ENCODE data around the gene CD99. TPM values are rescaled to one million over a fixed set of nuclear protein-coding genes. Genes with fewer than 3 reads are reported as not detected.

Gene CD99
- total and polyA plus RNA-seq, 2 donors (not counting 3 experiments of a cell fraction or from before 2014, with no cell fraction given): 364 to 654 TPM

- no TSS peak for BruUV-seq (replicated peaks)
- peaks cover 2% of the 10 kb centered on the region in 2 experiments for H3K27me3 ChIP-seq (ENCODE audit: control insufficient read depth in 2 of 2, insufficient read depth in 2 of 2, low read length in 2 of 2)
- H3K9me3 ChIP-seq (replicated peaks; ENCODE audit: control insufficient read depth, insufficient read depth, low read length): no peaks in the 10 kb centered on the region
- H3K27ac ChIP-seq (ENCODE audit: insufficient read depth, low read depth, low read length): no peak overlapping the region
- no peaks in the 10 kb centered on the region for H3K4me1 ChIP-seq (ENCODE audit: control insufficient read depth, extremely low read depth, insufficient read depth, low read length)
- H3K4me2 ChIP-seq (ENCODE audit: insufficient read depth, low read length): no peak overlapping the region
- ChIA-PET POLR2A (no interaction called here), CTCF (no interaction called here)
- TF ChIP-seq FOS (IDR thresholded peaks at IDR 0.05; ENCODE audit: borderline replicate concordance, insufficient read depth, low read length): no peak
- intact Hi-C loops (cut with micrococcal nuclease): no loop called here
- FAIRE-seq (no peak), DNase-seq (ENCODE audit: low read depth, low spot score) (no peak)
- dilution Hi-C loops (cut with MboI; ENCODE audit: extremely low pct_ligation_motif_present, low sequenced_read_pairs): no loop called here
- no peak overlapping the region for H2AFZ ChIP-seq (ENCODE audit: low read depth, low read length)
- no peak overlapping the region for H3K9ac ChIP-seq (replicated peaks; ENCODE audit: extremely low read depth, insufficient read depth, low read length)
- no peaks in the 10 kb centered on the region for H3K36me3 ChIP-seq (ENCODE audit: control insufficient read depth in 2 of 2, extremely low read depth in 1 of 2, insufficient read depth in 2 of 2, low read length in 2 of 2)
- no peaks in the 10 kb centered on the region for H3K9me1 ChIP-seq (replicated peaks; ENCODE audit: control insufficient read depth, extremely low read depth, insufficient read depth, low read length)
- no peaks in the 10 kb centered on the region for H4K20me1 ChIP-seq (replicated peaks; ENCODE audit: control insufficient read depth, extremely low read depth, insufficient read depth, low read length)
- no peaks in the 10 kb centered on the region for H3K79me2 ChIP-seq (ENCODE audit: control insufficient read depth, insufficient read depth, low read length)
- no peak overlapping the region for H3K4me3 ChIP-seq (replicated peaks in 1 of 3; ENCODE audit: insufficient read depth in 1 of 3, low read depth in 1 of 3, low read length in 3 of 3)
Observed at GRCh38 chrX:2781226-2781571, 90.1 kb downstream of the CD99 start.

- dilution Hi-C loops (cut with MboI; ENCODE audit: extremely low pct_ligation_motif_present, low sequenced_read_pairs): no loop called here
- no peaks in the 10 kb centered on the region for H4K20me1 ChIP-seq (replicated peaks; ENCODE audit: control insufficient read depth, extremely low read depth, insufficient read depth, low read length)
Observed at GRCh38 chrX:2781698-2782097, 90.6 kb downstream of the CD99 start.

More at GRCh38 chrX:2781698-2782097, 90.6 kb downstream of the CD99 start:
- Histone ChIP-seq H3K4me3 (replicated peaks in 1 of 3; ENCODE audit: insufficient read depth in 1 of 3, low read depth in 1 of 3, low read length in 3 of 3) (no peak overlapping the region), H3K4me2 (ENCODE audit: insufficient read depth, low read length) (no peak overlapping the region), H3K9me1 (replicated peaks; ENCODE audit: control insufficient read depth, extremely low read depth, insufficient read depth, low read length) (no peaks in the 10 kb centered on the region), H3K79me2 (ENCODE audit: control insufficient read depth, insufficient read depth, low read length) (no peaks in the 10 kb centered on the region), H3K9me3 (replicated peaks; ENCODE audit: control insufficient read depth, insufficient read depth, low read length) (no peaks in the 10 kb centered on the region), H3K9ac (replicated peaks; ENCODE audit: extremely low read depth, insufficient read depth, low read length) (no peak overlapping the region), H3K27ac (ENCODE audit: insufficient read depth, low read depth, low read length) (no peak overlapping the region), H2AFZ (ENCODE audit: low read depth, low read length) (no peak overlapping the region), H3K36me3 (ENCODE audit: control insufficient read depth in 2 of 2, extremely low read depth in 1 of 2, insufficient read depth in 2 of 2, low read length in 2 of 2) (no peaks in the 10 kb centered on the region), H3K27me3 (ENCODE audit: control insufficient read depth in 2 of 2, insufficient read depth in 2 of 2, low read length in 2 of 2) (peaks cover 2% of the 10 kb centered on the region in 2 experiments), H3K4me1 (ENCODE audit: control insufficient read depth, extremely low read depth, insufficient read depth, low read length) (no peaks in the 10 kb centered on the region)
- CTCF ChIA-PET: no interaction called here
- TF ChIP-seq FOS (IDR thresholded peaks at IDR 0.05; ENCODE audit: borderline replicate concordance, insufficient read depth, low read length) (no peak), JUN (IDR thresholded peaks at IDR 0.05; ENCODE audit: borderline replicate concordance, insufficient read depth, insufficient read length, low read depth) (no peak), MYC (IDR thresholded peaks at IDR 0.05; ENCODE audit: low read depth, low read length) (no peak), MAX (IDR thresholded peaks at IDR 0.05; ENCODE audit: insufficient read depth, insufficient read length) (no peak), CTCF (IDR thresholded peaks at IDR 0.05; ENCODE audit: extremely low read depth in 1 of 2, insufficient read depth in 1 of 2, low read depth in 1 of 2, low read length in 2 of 2) (no peak), POLR2A (IDR thresholded peaks at IDR 0.05; ENCODE audit: low read depth, low read length) (no peak), GATA2 (IDR thresholded peaks at IDR 0.05; ENCODE audit: insufficient read depth, insufficient read length, low read depth, low read length) (no peak), POLR2AphosphoS5 (IDR thresholded peaks at IDR 0.05; ENCODE audit: insufficient read depth, low read depth, low read length) (no peak), EZH2 (IDR thresholded peaks at IDR 0.05; ENCODE audit: borderline replicate concordance, low read depth, low read length, severe bottlenecking) (no peak)
- FAIRE-seq (no peak), DNase-seq (ENCODE audit: low read depth, low spot score) (no peak)
- POLR2A ChIA-PET: no interaction called here
- intact Hi-C loops (cut with micrococcal nuclease): no loop called here
- BruUV-seq (replicated peaks): no TSS peak

Data from endothelial cell of umbilical vein (primary cell).